ENCODE measurements around the gene MERTK. TPM values are rescaled to one million over a fixed set of nuclear protein-coding genes. Genes with fewer than 3 reads are reported as not detected.

The MERTK gene
- total RNA-seq, 2 experiments from 2014 or later, result 0.08 to 0.19 TPM

DNA sequence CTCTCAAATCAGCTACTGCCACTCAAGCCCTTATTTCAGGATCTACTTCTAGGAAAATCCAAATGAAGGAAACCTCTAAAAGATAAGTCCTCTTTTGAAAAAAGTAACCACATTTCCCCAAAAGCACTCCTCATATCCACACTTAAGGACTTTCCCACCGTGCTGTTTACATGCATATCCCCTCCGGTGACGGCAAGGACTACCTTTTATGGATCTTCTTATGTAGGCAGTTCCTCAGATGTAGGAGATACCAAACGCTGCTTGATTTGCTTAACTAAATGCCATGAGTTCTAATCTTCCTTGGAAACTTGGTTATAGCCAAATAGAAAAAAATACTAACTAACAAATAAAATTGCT, 149.8 kb downstream of the MERTK start:
- Histone ChIP-seq H3K9me3 (ENCODE audit: control insufficient read depth in 1 of 2, insufficient read depth in 1 of 2, low read length in 2 of 2) (peaks cover 0 to 4% of the 10 kb centered on the region in 2 experiments), H3K36me3 (ENCODE audit: insufficient read depth, low read length) (no peaks in the 10 kb centered on the region), H3K27ac (ENCODE audit: low read depth in 1 of 2, low read length in 2 of 2) (no peak overlapping the region), H3K4me1 (ENCODE audit: insufficient read depth, low read length) (no peaks in the 10 kb centered on the region), H3K4me3 (ENCODE audit: low read length) (no peak overlapping the region), H3K27me3 (ENCODE audit: control insufficient read depth in 1 of 2, insufficient read depth in 2 of 2, low read length in 2 of 2) (no peaks in the 10 kb centered on the region)
- intact Hi-C loops (cut with DNase I, micrococcal nuclease), result loop anchor here (1.0 kb wide), 2 partner anchors 160 to 161 kb away; no protein-coding TSS in a partner anchor
- TF ChIP-seq, protein P1, sequence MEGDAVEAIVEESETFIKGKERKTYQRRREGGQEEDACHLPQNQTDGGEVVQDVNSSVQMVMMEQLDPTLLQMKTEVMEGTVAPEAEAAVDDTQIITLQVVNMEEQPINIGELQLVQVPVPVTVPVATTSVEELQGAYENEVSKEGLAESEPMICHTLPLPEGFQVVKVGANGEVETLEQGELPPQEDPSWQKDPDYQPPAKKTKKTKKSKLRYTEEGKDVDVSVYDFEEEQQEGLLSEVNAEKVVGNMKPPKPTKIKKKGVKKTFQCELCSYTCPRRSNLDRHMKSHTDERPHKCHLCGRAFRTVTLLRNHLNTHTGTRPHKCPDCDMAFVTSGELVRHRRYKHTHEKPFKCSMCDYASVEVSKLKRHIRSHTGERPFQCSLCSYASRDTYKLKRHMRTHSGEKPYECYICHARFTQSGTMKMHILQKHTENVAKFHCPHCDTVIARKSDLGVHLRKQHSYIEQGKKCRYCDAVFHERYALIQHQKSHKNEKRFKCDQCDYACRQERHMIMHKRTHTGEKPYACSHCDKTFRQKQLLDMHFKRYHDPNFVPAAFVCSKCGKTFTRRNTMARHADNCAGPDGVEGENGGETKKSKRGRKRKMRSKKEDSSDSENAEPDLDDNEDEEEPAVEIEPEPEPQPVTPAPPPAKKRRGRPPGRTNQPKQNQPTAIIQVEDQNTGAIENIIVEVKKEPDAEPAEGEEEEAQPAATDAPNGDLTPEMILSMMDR (IDR thresholded peaks at IDR 0.05), result no peak
- H3K36me3 Mint-ChIP-seq (ENCODE audit: low read depth), result no peaks in the 10 kb centered on the region
- ChIA-PET POLR2A (interaction anchor here (0.8 kb wide), 1 partner anchor 160 kb away, joined by 4 read pairs; no protein-coding TSS in a partner anchor), CTCF (interaction anchor here (2.7 kb wide), 1 partner anchor 160 kb away, joined by 17 read pairs; no protein-coding TSS in a partner anchor)
- no peak overlapping the region for H3K27ac Mint-ChIP-seq
- H3K4me3 Mint-ChIP-seq, result no peak overlapping the region
- H3K4me1 Mint-ChIP-seq (ENCODE audit: low read depth), result peaks cover under 1% of the 10 kb centered on the region
- H3K27me3 Mint-ChIP-seq, result no peaks in the 10 kb centered on the region
- DNase-seq, result no peak
- peaks cover 3% of the 10 kb centered on the region for H3K9me3 Mint-ChIP-seq
- ATAC-seq (ENCODE audit: poor library complexity), result no peak

DNA sequence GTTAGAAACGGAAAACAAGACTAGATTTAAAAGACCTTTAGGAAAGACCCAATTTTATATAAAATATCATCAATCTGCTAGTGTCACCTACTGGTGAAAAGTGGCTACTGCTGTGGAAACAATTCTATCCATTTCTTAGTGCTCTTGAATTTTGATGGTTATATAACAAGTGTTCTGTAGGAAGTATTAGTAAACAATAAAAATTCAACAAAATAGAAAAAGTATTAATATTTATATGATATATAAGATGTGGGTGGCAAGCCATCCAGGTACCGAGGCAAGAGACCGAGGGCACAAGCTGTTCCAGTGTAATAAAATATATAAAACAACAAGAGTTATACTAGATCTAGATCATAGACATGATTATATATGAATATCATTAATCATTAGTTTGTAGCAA, 150.5 kb downstream of the MERTK start:
- Histone ChIP-seq H3K9me3 (ENCODE audit: control insufficient read depth in 1 of 2, insufficient read depth in 1 of 2, low read length in 2 of 2) (peaks cover 0 to 4% of the 10 kb centered on the region in 2 experiments), H3K4me3 (ENCODE audit: low read length) (no peak overlapping the region), H3K36me3 (ENCODE audit: insufficient read depth, low read length) (no peaks in the 10 kb centered on the region), H3K4me1 (ENCODE audit: insufficient read depth, low read length) (peaks cover 5% of the 10 kb centered on the region), H3K27me3 (ENCODE audit: control insufficient read depth in 1 of 2, insufficient read depth in 2 of 2, low read length in 2 of 2) (no peaks in the 10 kb centered on the region), H3K27ac (ENCODE audit: low read depth in 1 of 2, low read length in 2 of 2) (no peak overlapping the region)
- Mint-ChIP-seq H3K4me1 (ENCODE audit: low read depth) (peaks cover 7% of the 10 kb centered on the region), H3K27ac (no peak overlapping the region), H3K36me3 (ENCODE audit: low read depth) (no peaks in the 10 kb centered on the region), H3K4me3 (no peak overlapping the region), H3K27me3 (no peaks in the 10 kb centered on the region), H3K9me3 (peaks cover 3% of the 10 kb centered on the region)
- intact Hi-C loops (cut with DNase I, micrococcal nuclease), result loop anchor here (1.0 kb wide), 2 partner anchors 161 to 162 kb away; no protein-coding TSS in a partner anchor
- ATAC-seq (ENCODE audit: poor library complexity) (peak; percentile 83), DNase-seq (peak in 5 of 14 experiments; percentile 13 to 75 (median 70))
- ChIA-PET POLR2A (no interaction called here), CTCF (interaction anchor here (1.6 to 2.7 kb wide), 2 partner anchors 15 to 161 kb away, joined by 4 to 17 read pairs; no protein-coding TSS in a partner anchor)
- TF ChIP-seq, protein P1 (IDR thresholded peaks at IDR 0.05), result peak; percentile 93

DNA sequence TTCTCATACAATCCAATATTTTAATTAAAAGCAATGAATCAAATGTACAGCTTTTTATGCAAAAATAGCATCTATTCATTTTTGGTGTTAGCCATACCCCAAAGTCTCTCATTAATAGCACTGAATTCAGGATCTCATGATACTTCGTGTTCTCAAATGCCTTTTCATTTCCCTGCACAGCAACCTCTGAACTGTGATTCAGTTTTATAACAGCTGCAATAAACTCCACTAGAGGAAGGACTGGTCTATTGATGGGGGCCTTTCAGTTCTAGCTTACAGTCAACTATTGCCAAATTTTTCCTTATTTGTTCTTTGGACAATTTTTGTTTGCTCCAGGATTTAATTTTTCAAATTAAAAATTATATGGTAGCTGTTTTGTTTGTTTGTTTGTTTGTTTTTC, 151.9 kb downstream of the MERTK start:
- H3K4me3 Mint-ChIP-seq, result no peak overlapping the region
- no peak for DNase-seq
- ChIA-PET POLR2A (no interaction called here), CTCF (interaction anchor here (1.6 to 2.7 kb wide), 2 partner anchors 13 to 162 kb away, joined by 4 to 17 read pairs; no protein-coding TSS in a partner anchor)
- Histone ChIP-seq H3K27me3 (ENCODE audit: control insufficient read depth in 1 of 2, insufficient read depth in 2 of 2, low read length in 2 of 2) (no peaks in the 10 kb centered on the region), H3K36me3 (ENCODE audit: insufficient read depth, low read length) (no peaks in the 10 kb centered on the region), H3K27ac (ENCODE audit: low read depth in 1 of 2, low read length in 2 of 2) (no peak overlapping the region), H3K4me3 (ENCODE audit: low read length) (no peak overlapping the region), H3K9me3 (ENCODE audit: control insufficient read depth in 1 of 2, insufficient read depth in 1 of 2, low read length in 2 of 2) (no peaks in the 10 kb centered on the region), H3K4me1 (ENCODE audit: insufficient read depth, low read length) (peaks cover 9% of the 10 kb centered on the region)
- no peak for ATAC-seq (ENCODE audit: poor library complexity)
- no peaks in the 10 kb centered on the region for H3K27me3 Mint-ChIP-seq
- no peak overlapping the region for H3K27ac Mint-ChIP-seq
- peaks cover 1% of the 10 kb centered on the region for H3K9me3 Mint-ChIP-seq
- intact Hi-C loops (cut with DNase I, micrococcal nuclease), result loop anchor here (5.0 to 10.0 kb wide), 5 partner anchors 134 to 1373 kb away; partner anchors contain the start of genes BUB1 (in 1 of the 2), CHCHD5 (in 1 of the 2) and CKAP2L (in 1 of the 2)
- TF ChIP-seq, protein P1 (IDR thresholded peaks at IDR 0.05), result no peak
- H3K36me3 Mint-ChIP-seq (ENCODE audit: low read depth), result no peaks in the 10 kb centered on the region
- H3K4me1 Mint-ChIP-seq (ENCODE audit: low read depth), result peaks cover 10% of the 10 kb centered on the region

Measured in CD4-positive, alpha-beta T cell (primary cell).